Psoas muscle (tissue), 8 donors: ENCODE measurements around the gene COL7A1. TPM values are rescaled to one million over a fixed set of nuclear protein-coding genes. Genes with fewer than 3 reads are reported as not detected.

ENCODE experiments used
- ATAC-seq, 4 donors: fragments of 200-7000 bp; cut with Tn5 transposase; one replicate each; pipeline ENCODE4 v1.9.1; 2020; ENCODE audit warnings: moderate library complexity in 3 of 4, mild to moderate bottlenecking in 2 of 4
- DNase-seq, 2 donors: peaks; one replicate each; pipeline ENCODE4 v3.0.0-alpha.2; 2020
- H3K27ac ChIP-seq: fragments of 200-600 bp; one replicate; pipeline ENCODE4 v1.8.0; 2022
- H3K27me3 ChIP-seq, 3 donors: fragments of 200-600 bp in 1 of 3; one replicate each; pipeline versions ENCODE4 v1.6.1 to v1.8.0; 2013 to 2022; ENCODE audit warnings: low read length in 2 of 3, mild to moderate bottlenecking in 2 of 3, moderate library complexity in 1 of 3; ENCODE audit not compliant: insufficient read depth in 3 of 3
- H3K36me3 ChIP-seq, 2 donors: fragments of 200-600 bp in 1 of 2; one replicate each; pipeline versions ENCODE4 v1.6.1 to v1.8.0; 2013 to 2022; ENCODE audit warnings: low read depth in 1 of 2, mild to moderate bottlenecking in 1 of 2, moderate library complexity in 1 of 2; ENCODE audit not compliant: insufficient read depth in 1 of 2
- H3K4me1 ChIP-seq: fragments of 200-600 bp; one replicate; pipeline ENCODE4 v1.8.0; 2022
- H3K4me3 ChIP-seq: fragments of 200-600 bp; one replicate; pipeline ENCODE4 v1.8.0; 2022; ENCODE audit warnings: mild to moderate bottlenecking
- H3K9me3 ChIP-seq: fragments of 200-600 bp; one replicate; pipeline ENCODE4 v1.8.0; 2022
- CTCF ChIP-seq: fragments of 200-600 bp; IDR thresholded peaks from one replicate; pipeline ENCODE4 v1.8.0; 2022; ENCODE audit warnings: antibody characterized with exemption
- WGBS, 3 donors: extraction: QIAGEN DNeasy Blood & Tissue Kit; methylation state at CpG; one replicate each; pipeline versions ENCODE4 v1.1.6 to v1.1.7; 2013; 5-methylcytosine and 5-hydroxymethylcytosine counted together
- intact Hi-C, 2 donors: fragments of 100-400 bp; cut with DNase I; formaldehyde crosslinking; loops; one replicate each; pipeline versions ENCODE4 v1.11.0 to v1.14.2; 2022
- polyA plus RNA-seq, 3 donors: library from polyadenylated mRNA; stranded (reverse); fragments of 200-250 nt; gene quantifications; one replicate each; pipeline ENCODE4 v1.2.3, GENCODE V29; 2013
- total RNA-seq, 4 donors: library from RNA; stranded (reverse); fragmentation: NEBNext Ultra II Directional in 2 of 4; extraction: Animal tissue kit (Norgen Biotek cat#: 25700) in 2 of 4; gene quantifications; one replicate each; pipeline versions ENCODE4 v1.2.1 to v1.2.4, GENCODE V29; 2021 to 2023
- donor health status: healthy with polysubstance abuse.
- donor health status: DM: no; HTN: no; CAD: no; lungs with moderate emphysema.
- donor health status: Bipolar disorder and iron deficiency.
- donor health status: healthy.
- donor health status: DM: yes; HTN: yes; CAD: no.
- donor health status: DM: no; HTN: no; CAD: no.
- donor health status: DM: no; HTN: no; CAD: no.
- donor health status: DM: yes; HTN: yes; CAD: no.

Gene COL7A1
- total and polyA plus RNA-seq, 7 donors: 1.6 to 22.2 (median 5.1) TPM

- WGBS, 3 donors: 86 to 90% (median 88%) methylated on average over 6 of the region's 6 CpGs
- no peak for TF ChIP-seq CTCF
- ATAC-seq: no peak
- H3K9me3 ChIP-seq: no peaks in the 10 kb centered on the region
- intact Hi-C loops: no loop called here
- DNase-seq: no peak
- H3K36me3 ChIP-seq: no peaks in the 10 kb centered on the region
- no peak overlapping the region for H3K4me3 ChIP-seq
- H3K4me1 ChIP-seq: no peaks in the 10 kb centered on the region
- H3K27me3 ChIP-seq: no peaks in the 10 kb centered on the region
- no peak overlapping the region for H3K27ac ChIP-seq
These were observed 77.1 kb downstream of the COL7A1 start for GRCh38 chr3:48518069-48518468.

- Histone ChIP-seq H3K27me3 (no peaks in the 10 kb centered on the region), H3K4me1 (no peaks in the 10 kb centered on the region), H3K4me3 (no peak overlapping the region), H3K27ac (no peak overlapping the region), H3K36me3 (no peaks in the 10 kb centered on the region), H3K9me3 (no peaks in the 10 kb centered on the region)
- WGBS, 3 donors: 73 to 75% (median 74%) methylated on average over 8 of the region's 8 CpGs
- TF ChIP-seq CTCF: no peak
- ATAC-seq (no peak), DNase-seq (no peak)
- intact Hi-C loops: no loop called here
These were observed 78.6 kb downstream of the COL7A1 start for GRCh38 chr3:48516571-48516970.

GRCh38 chr3:48514431-48515227, 80.5 kb downstream of the COL7A1 start:
- Histone ChIP-seq H3K27ac (no peak overlapping the region), H3K27me3 (no peaks in the 10 kb centered on the region), H3K4me3 (no peak overlapping the region), H3K4me1 (no peaks in the 10 kb centered on the region), H3K9me3 (no peaks in the 10 kb centered on the region), H3K36me3 (no peaks in the 10 kb centered on the region)
- no peak for DNase-seq
- ATAC-seq: no peak
- 90 to 94% (median 92%) methylated on average over 8 of the region's 8 CpGs for WGBS, 3 donors
- TF ChIP-seq CTCF: no peak
- intact Hi-C loops: no loop called here

Other genes starting within 250 kb of the COL7A1 start
- gene FBXW12, start 223.1 kb downstream of the COL7A1 start, total RNA-seq: not detected
- gene FBXW12, start 223.1 kb downstream of the COL7A1 start, polyA plus RNA-seq: under 1 TPM in 1 of 3 donors, not detected in 2; 0.01 TPM
- gene PLXNB1, start 165.2 kb downstream of the COL7A1 start, total RNA-seq: 1 to 10 TPM; 2.5 to 3.9 (median 2.8) TPM
- 1 to 10 TPM; 2.3 to 6.1 (median 2.5) TPM for gene PLXNB1, start 165.2 kb downstream of the COL7A1 start, polyA plus RNA-seq
- 1 to 10 TPM; 5.3 to 9.5 (median 5.4) TPM for gene CCDC51, start 155.2 kb downstream of the COL7A1 start, total RNA-seq
- 10 to 100 TPM in 2 of 3 donors, 1 to 10 TPM in 1; 7.7 to 19.6 (median 16.5) TPM for gene CCDC51, start 155.2 kb downstream of the COL7A1 start, polyA plus RNA-seq
- 100 to 1,000 TPM; 156 to 218 (median 185) TPM for gene TMA7, start 155.1 kb downstream of the COL7A1 start, total RNA-seq
- gene TMA7, start 155.1 kb downstream of the COL7A1 start, polyA plus RNA-seq: 100 to 1,000 TPM; 295 to 342 (median 332) TPM
- gene ATRIP, start 148.6 kb downstream of the COL7A1 start, total RNA-seq: 1 to 10 TPM; 4.4 to 5.6 (median 5.2) TPM
- 1 to 10 TPM; 3.7 to 4.5 (median 3.9) TPM for gene ATRIP, start 148.6 kb downstream of the COL7A1 start, polyA plus RNA-seq
- gene SHISA5, start 91.2 kb downstream of the COL7A1 start, total RNA-seq: 10 to 100 TPM; 23.9 to 34.7 (median 28.7) TPM
- gene SHISA5, start 91.2 kb downstream of the COL7A1 start, polyA plus RNA-seq: 10 to 100 TPM; 16.9 to 24.3 (median 23.1) TPM
- gene PFKFB4, start 38.5 kb downstream of the COL7A1 start, total RNA-seq: 1 to 10 TPM in 3 of 4 donors, under 1 TPM in 1; 0.95 to 4.1 (median 1.6) TPM
- gene PFKFB4, start 38.5 kb downstream of the COL7A1 start, polyA plus RNA-seq: 1 to 10 TPM in 1 of 3 donors, under 1 TPM in 2; 0.25 to 2.1 (median 0.59) TPM
- gene UCN2, start 31.5 kb downstream of the COL7A1 start, total RNA-seq: under 1 TPM in 1 of 4 donors, not detected in 3; 0.32 TPM
- under 1 TPM in 2 of 3 donors, not detected in 1; 0.12 to 0.17 TPM for gene UCN2, start 31.5 kb downstream of the COL7A1 start, polyA plus RNA-seq
- 100 to 1,000 TPM; 466 to 704 (median 587) TPM for gene UQCRC1, start 14.3 kb upstream of the COL7A1 start, total RNA-seq
- 100 to 1,000 TPM; 499 to 719 (median 685) TPM for gene UQCRC1, start 14.3 kb upstream of the COL7A1 start, polyA plus RNA-seq
- gene TMEM89, start 26.4 kb upstream of the COL7A1 start, total RNA-seq: not detected
- gene TMEM89, start 26.4 kb upstream of the COL7A1 start, polyA plus RNA-seq: not detected
- gene SLC26A6, start 40.1 kb upstream of the COL7A1 start, total RNA-seq: 10 to 100 TPM in 1 of 4 donors, 1 to 10 TPM in 3; 5.6 to 13.0 (median 6.6) TPM
- 10 to 100 TPM in 1 of 3 donors, 1 to 10 TPM in 2; 4.5 to 10.5 (median 6.0) TPM for gene SLC26A6, start 40.1 kb upstream of the COL7A1 start, polyA plus RNA-seq
- gene CELSR3, start 67.6 kb upstream of the COL7A1 start, total RNA-seq: under 1 TPM; 0.04 to 0.19 (median 0.09) TPM
- gene CELSR3, start 67.6 kb upstream of the COL7A1 start, polyA plus RNA-seq: under 1 TPM; 0.06 to 0.21 (median 0.16) TPM
- 1 to 10 TPM; 5.9 to 8.6 (median 7.5) TPM for gene NCKIPSD, start 90.6 kb upstream of the COL7A1 start, total RNA-seq
- 1 to 10 TPM; 5.9 to 7.0 (median 6.0) TPM for gene NCKIPSD, start 90.6 kb upstream of the COL7A1 start, polyA plus RNA-seq
- gene IP6K2, start 121.9 kb upstream of the COL7A1 start, total RNA-seq: 10 to 100 TPM; 14.0 to 27.8 (median 21.3) TPM
- 10 to 100 TPM; 22.5 to 36.8 (median 24.1) TPM for gene IP6K2, start 121.9 kb upstream of the COL7A1 start, polyA plus RNA-seq